ENCODE measurements around the gene KCNJ3.

- TF ChIP-seq CTCF (IDR thresholded peaks at IDR 0.05), result no peak
- TF ChIP-seq POLR2A (IDR thresholded peaks at IDR 0.05), result no peak
Measured at GRCh38 chr2:154704991-154705390, 6.5 kb downstream of the KCNJ3 start.
